Astrocyte of the cerebellum (primary cell): ENCODE measurements around the gene COMP.
A peak's percentile ranks its signal among the peaks of the same experiment; 100 is the strongest.
"Not testable (repeated sequence)": the region's sequence is repeated elsewhere in the genome, so short reads cannot be mapped to it uniquely, and the experiment has no call there.

Experiments used
- DNase-seq: peaks from one replicate; pipeline ENCODE4 v3.0.0-alpha.2; 2011; ENCODE audit warnings: low read depth
- H3K4me3 ChIP-seq: 2 replicates; pipeline ENCODE4 v1.5.1; 2011; ENCODE audit warnings: mild to moderate bottlenecking, low read depth, low read length, moderate library complexity
- CTCF ChIP-seq: IDR thresholded peaks from 2 replicates; pipeline ENCODE4 v1.5.1; 2012; ENCODE audit warnings: low read length, low read depth, moderate library complexity, mild to moderate bottlenecking; ENCODE audit errors: missing control alignments
- in situ Hi-C: cut with HindIII; loops from 2 replicates; pipeline ENCODE4 v1.10.0; 2017; ENCODE audit warnings: low sequenced_read_pairs

COMP gene

GRCh38 chr19:18815673-18816072 is 24.6 kb upstream of the COMP start:
- TF ChIP-seq CTCF: no peak
- no peak overlapping the region for H3K4me3 ChIP-seq
- no peak for DNase-seq
- in situ Hi-C loops: no loop called here

- in situ Hi-C loops: no loop called here
- DNase-seq: no peak
- no peak for TF ChIP-seq CTCF
- no peak overlapping the region for H3K4me3 ChIP-seq
Measured at GRCh38 chr19:18814063-18814462, 23.0 kb upstream of the COMP start.

- in situ Hi-C loops, DNase-seq, H3K4me3 ChIP-seq: not testable (repeated sequence)
Measured at GRCh38 chr19:18811638-18812037, 20.5 kb upstream of the COMP start.

- DNase-seq: peak; percentile 28
- TF ChIP-seq CTCF: no peak
- H3K4me3 ChIP-seq: no peak overlapping the region
- in situ Hi-C loops: no loop called here
Measured at GRCh38 chr19:18809149-18809868, 18.2 kb upstream of the COMP start.

GRCh38 chr19:18807861-18808331 is 16.8 kb upstream of the COMP start:
- in situ Hi-C loops: no loop called here
- no peak for TF ChIP-seq CTCF
- no peak overlapping the region for H3K4me3 ChIP-seq
- DNase-seq: no peak

- no peak overlapping the region for H3K4me3 ChIP-seq
- no peak for DNase-seq
- in situ Hi-C loops: no loop called here
- TF ChIP-seq CTCF: no peak
Measured at GRCh38 chr19:18804643-18805042, 13.5 kb upstream of the COMP start.

- H3K4me3 ChIP-seq: no peak overlapping the region
- no peak for DNase-seq
- in situ Hi-C loops: no loop called here
- no peak for TF ChIP-seq CTCF
Measured at GRCh38 chr19:18804139-18804601, 13.1 kb upstream of the COMP start.
